ENCODE measurements around the gene FLNC.

Gene FLNC

GRCh38 chr7:128865996-128866877, 36.0 kb downstream of the FLNC start:
- no peak for DNase-seq (ENCODE audit: low spot score)

- DNase-seq (ENCODE audit: low spot score), result no peak
These were observed 37.0 kb downstream of the FLNC start for GRCh38 chr7:128867241-128867640.

GRCh38 chr7:128867842-128868623, 37.8 kb downstream of the FLNC start:
- DNase-seq (ENCODE audit: low spot score), result no peak

GRCh38 chr7:128868624-128869137, 38.5 kb downstream of the FLNC start:
- no peak for DNase-seq (ENCODE audit: low spot score)

GRCh38 chr7:128869138-128869943, 39.1 kb downstream of the FLNC start:
- peak; percentile 58 for DNase-seq (ENCODE audit: low spot score)

GRCh38 chr7:128869944-128870285, 39.7 kb downstream of the FLNC start:
- no peak for DNase-seq (ENCODE audit: low spot score)

GRCh38 chr7:128871050-128871449, 40.8 kb downstream of the FLNC start:
- no peak for DNase-seq (ENCODE audit: low spot score)

- peak; percentile 44 for DNase-seq (ENCODE audit: low spot score)
These were observed 42.2 kb downstream of the FLNC start for GRCh38 chr7:128872394-128872824.

- DNase-seq (ENCODE audit: low spot score), result no peak
These were observed 43.0 kb downstream of the FLNC start for GRCh38 chr7:128873234-128873633.

- DNase-seq (ENCODE audit: low spot score), result no peak
These were observed 44.2 kb downstream of the FLNC start for GRCh38 chr7:128874140-128875031.

GRCh38 chr7:128875523-128875948, 45.3 kb downstream of the FLNC start:
- DNase-seq (ENCODE audit: low spot score), result no peak

GRCh38 chr7:128876127-128876526, 45.9 kb downstream of the FLNC start:
- DNase-seq (ENCODE audit: low spot score), result no peak

- DNase-seq (ENCODE audit: low spot score), result no peak
These were observed 46.4 kb downstream of the FLNC start for GRCh38 chr7:128876586-128876977.

GRCh38 chr7:128876978-128877755, 47.0 kb downstream of the FLNC start:
- DNase-seq (ENCODE audit: low spot score), result no peak

- no peak for DNase-seq (ENCODE audit: low spot score)
These were observed 47.5 kb downstream of the FLNC start for GRCh38 chr7:128877756-128878120.

GRCh38 chr7:128878226-128879105, 48.3 kb downstream of the FLNC start:
- DNase-seq (ENCODE audit: low spot score), result no peak

GRCh38 chr7:128879461-128879938, 49.3 kb downstream of the FLNC start:
- DNase-seq (ENCODE audit: low spot score), result no peak

- DNase-seq (ENCODE audit: low spot score), result peak; percentile 56
These were observed 49.9 kb downstream of the FLNC start for GRCh38 chr7:128879939-128880746.

Data from kidney tubule cell (primary cell).